Neuronal stem cell (in vitro differentiated cells): Measurements from ENCODE around the gene BICRA.
"Not testable (repeated sequence)": the region's sequence is repeated elsewhere in the genome, so short reads cannot be mapped to it uniquely, and the experiment has no call there.

Source experiments
- DNase-seq: peaks from one replicate; pipeline ENCODE4 v3.0.0-alpha.2; 2013; ENCODE audit warnings: low spot score
- H2AFZ ChIP-seq: one replicate; pipeline ENCODE4 v1.6.1; 2013; ENCODE audit warnings: mild to moderate bottlenecking, low read length, inconsistent platforms
- H2AK5ac ChIP-seq: 2 replicates; pipeline ENCODE4 v1.6.1; 2013; ENCODE audit warnings: low read depth, mild to moderate bottlenecking, inconsistent platforms, low read length, moderate library complexity, mixed read lengths
- H2BK120ac ChIP-seq: 2 replicates; pipeline ENCODE4 v1.6.1; 2013; ENCODE audit warnings: low read depth, mild to moderate bottlenecking, inconsistent platforms, low read length, moderate library complexity, mixed read lengths
- H2BK12ac ChIP-seq: one replicate; pipeline ENCODE4 v1.6.1; 2013; ENCODE audit warnings: low read length, inconsistent platforms
- H2BK15ac ChIP-seq: 2 replicates; pipeline ENCODE4 v1.6.1; 2013; ENCODE audit warnings: mild to moderate bottlenecking, low read length, inconsistent platforms, mixed read lengths
- H2BK5ac ChIP-seq: one replicate; pipeline ENCODE4 v1.6.1; 2013; ENCODE audit warnings: inconsistent platforms, mild to moderate bottlenecking, low read length, moderate library complexity
- H3K14ac ChIP-seq: one replicate; pipeline ENCODE4 v1.6.1; 2013; ENCODE audit warnings: low read length, inconsistent platforms
- H3K18ac ChIP-seq: 2 replicates; pipeline ENCODE4 v1.6.1; 2013; ENCODE audit warnings: low read length, inconsistent platforms
- H3K23ac ChIP-seq: 2 replicates; pipeline ENCODE4 v1.6.1; 2013; ENCODE audit warnings: low read depth, mild to moderate bottlenecking, mixed read lengths, low read length, inconsistent platforms; ENCODE audit not compliant: poor library complexity
- H3K27ac ChIP-seq: replicated peaks from 3 replicates; pipeline ENCODE4 v1.5.1; 2013; ENCODE audit warnings: low read length, inconsistent platforms
- H3K27me3 ChIP-seq, 3 experiments: 2 replicates each; pipeline ENCODE4 v1.6.1; 2013; ENCODE audit warnings: low read length in 3 of 3, mild to moderate bottlenecking in 2 of 3, inconsistent platforms in 1 of 3, low read depth in 1 of 3, mixed read lengths in 1 of 3, moderate library complexity in 1 of 3; ENCODE audit not compliant: control insufficient read depth in 3 of 3, insufficient read depth in 3 of 3
- H3K36me3 ChIP-seq, 2 donors: replicated peaks in 1 of 2; 2 replicates each; pipeline ENCODE4 v1.6.1; 2013; ENCODE audit warnings: low read length in 2 of 2; ENCODE audit not compliant: control insufficient read depth in 2 of 2, insufficient read depth in 2 of 2
- H3K4ac ChIP-seq: 2 replicates; pipeline ENCODE4 v1.6.1; 2013; ENCODE audit warnings: inconsistent platforms, mild to moderate bottlenecking, low read length, moderate library complexity
- H3K4me1 ChIP-seq, 2 donors: 1 replicate in 1 of 2; 2 replicates in 1 of 2; pipeline ENCODE4 v1.6.1; 2013; ENCODE audit warnings: low read length in 2 of 2, low read depth in 1 of 2; ENCODE audit not compliant: control insufficient read depth in 2 of 2, insufficient read depth in 1 of 2
- H3K4me2 ChIP-seq: one replicate; pipeline ENCODE4 v1.6.1; 2013; ENCODE audit warnings: mild to moderate bottlenecking, low read length, inconsistent platforms; ENCODE audit not compliant: insufficient read depth, poor library complexity, severe bottlenecking
- H3K4me3 ChIP-seq, 2 donors: 2 replicates each; pipeline ENCODE4 v1.5.1; 2013; ENCODE audit warnings: low read length in 2 of 2, mild to moderate bottlenecking in 2 of 2, inconsistent platforms in 1 of 2, moderate library complexity in 1 of 2
- H3K79me1 ChIP-seq: one replicate; pipeline ENCODE4 v1.6.1; 2013; ENCODE audit warnings: low read depth, mild to moderate bottlenecking, inconsistent platforms, low read length, moderate library complexity
- H3K9ac ChIP-seq: one replicate; pipeline ENCODE4 v1.6.1; 2013; ENCODE audit warnings: mild to moderate bottlenecking, low read depth, low read length, inconsistent platforms; ENCODE audit not compliant: poor library complexity
- H3K9me3 ChIP-seq, 2 donors: replicated peaks in 1 of 2; 2 replicates each; pipeline versions ENCODE3 to v1.6.1; 2013; ENCODE audit warnings: low read length in 2 of 2, mild to moderate bottlenecking in 2 of 2, inconsistent platforms in 1 of 2, low read depth in 1 of 2, mixed read lengths in 1 of 2, moderate library complexity in 1 of 2; ENCODE audit not compliant: control insufficient read depth in 2 of 2, insufficient read depth in 1 of 2
- H4K8ac ChIP-seq: one replicate; pipeline ENCODE4 v1.6.1; 2013; ENCODE audit warnings: low read depth, mild to moderate bottlenecking, inconsistent platforms, low read length, moderate library complexity
- H4K91ac ChIP-seq: one replicate; pipeline ENCODE4 v1.6.1; 2013; ENCODE audit warnings: low read length, low read depth, mild to moderate bottlenecking, inconsistent platforms; ENCODE audit not compliant: poor library complexity
- WGBS, 2 donors: extraction: QIAGEN DNeasy Blood & Tissue Kit; methylation state at CpG; one replicate each; pipeline ENCODE4 v1.1.7; 2013; ENCODE audit warnings: missing lambda C conversion rate in 2 of 2, mixed read lengths in 1 of 2; ENCODE audit not compliant: insufficient read length in 2 of 2, insufficient replicate concordance in 1 of 2; ENCODE audit errors: extremely low coverage in 2 of 2; 5-methylcytosine and 5-hydroxymethylcytosine counted together

Gene BICRA

DNA sequence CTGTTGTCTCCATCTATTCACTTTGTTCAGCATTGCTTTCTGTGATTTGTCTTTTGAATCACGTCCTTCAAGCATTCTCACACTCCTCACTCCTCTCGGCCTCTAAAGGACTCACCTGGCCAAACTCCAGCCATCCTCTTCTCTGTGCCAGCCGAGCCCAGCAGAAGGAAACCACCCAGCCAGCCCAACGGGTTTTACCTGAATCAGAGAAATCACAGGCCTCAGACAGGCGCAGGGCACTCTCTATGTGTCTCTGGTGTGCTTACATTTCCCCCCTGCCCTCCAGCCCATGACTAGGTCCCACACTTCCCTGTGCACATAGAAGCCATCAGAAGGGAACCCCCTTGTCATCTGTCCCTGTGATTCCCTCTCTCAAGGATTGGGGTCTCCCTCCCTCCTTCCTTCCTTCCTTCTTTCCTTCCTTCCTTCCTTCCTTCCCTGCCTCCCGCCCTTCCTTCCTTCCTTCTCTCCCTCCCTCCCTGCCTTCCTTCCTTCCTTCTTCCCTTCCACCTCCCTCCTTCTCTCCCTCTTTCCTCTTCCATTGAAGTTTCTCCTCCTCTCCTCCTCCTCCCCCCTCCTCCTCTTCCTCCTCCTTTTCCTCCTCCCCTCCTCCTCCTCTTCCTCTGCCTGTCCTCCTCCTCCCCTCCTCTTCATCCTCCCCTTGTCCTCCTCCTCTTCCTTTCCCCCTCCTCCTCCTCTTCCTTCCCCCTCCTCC is 27.2 kb upstream of the BICRA start:
- Histone ChIP-seq H3K9ac (no peak overlapping the region), H3K14ac (no peak overlapping the region), H2BK120ac (no peak overlapping the region), H3K4me3 (no peak overlapping the region), H4K8ac (no peak overlapping the region), H3K4me1 (no peaks in the 10 kb centered on the region), H4K91ac (no peak overlapping the region), H3K18ac (no peak overlapping the region), H2BK12ac (no peak overlapping the region), H3K27ac (no peak overlapping the region), H3K36me3 (no peaks in the 10 kb centered on the region), H3K4ac (no peak overlapping the region), H2AFZ (no peak overlapping the region), H3K4me2 (no peak overlapping the region), H2AK5ac (no peak overlapping the region), H2BK5ac (no peak overlapping the region), H3K27me3 (no peaks in the 10 kb centered on the region), H3K79me1 (no peaks in the 10 kb centered on the region), H2BK15ac (no peak overlapping the region), H3K9me3 (peaks cover 0 to 5% of the 10 kb centered on the region in 2 donors), H3K23ac (no peak overlapping the region)
- no peak for DNase-seq
- WGBS, 2 donors = no CpG with 5 or more reads among the region's 6 CpGs

DNA sequence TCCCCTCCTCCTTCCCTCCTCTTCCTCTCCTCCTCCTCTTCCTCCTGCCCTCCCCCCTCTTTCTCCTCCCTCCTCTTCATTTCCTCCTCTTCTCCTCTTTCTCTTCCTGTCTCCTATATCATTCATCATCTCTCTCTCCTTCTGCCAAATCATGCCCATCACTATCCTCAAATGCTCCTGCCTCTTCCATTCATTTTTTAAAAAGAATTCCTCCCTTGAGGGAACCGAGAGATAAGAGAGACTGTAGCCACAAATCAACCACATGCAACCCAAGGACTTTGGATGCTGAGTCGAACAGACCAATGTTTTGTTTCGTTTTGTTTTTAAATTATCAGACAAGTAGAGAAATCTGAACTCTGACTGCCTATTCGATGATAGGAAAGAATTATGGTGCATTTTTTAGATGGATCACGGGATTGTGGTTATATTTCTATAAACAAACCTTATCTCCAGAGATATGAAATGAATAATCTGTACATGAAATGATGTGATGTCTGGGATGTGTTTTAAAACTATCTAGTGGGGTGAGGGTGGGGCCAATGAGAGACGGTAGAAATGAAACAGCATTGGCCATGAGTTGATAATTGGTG is 26.5 kb upstream of the BICRA start:
- no peak overlapping the region for H4K8ac ChIP-seq
- H2BK120ac ChIP-seq = no peak overlapping the region
- H3K4me2 ChIP-seq = no peak overlapping the region
- no peak overlapping the region for H2AFZ ChIP-seq
- DNase-seq = no peak
- H2BK15ac ChIP-seq = no peak overlapping the region
- H3K36me3 ChIP-seq = no peaks in the 10 kb centered on the region
- no peak overlapping the region for H3K14ac ChIP-seq
- no peak overlapping the region for H3K4me3 ChIP-seq
- H3K18ac ChIP-seq = no peak overlapping the region
- no peak overlapping the region for H3K9ac ChIP-seq
- H3K79me1 ChIP-seq = no peaks in the 10 kb centered on the region
- no peak overlapping the region for H3K4ac ChIP-seq
- no CpG with 5 or more reads among the region's 6 CpGs for WGBS, 2 donors
- peaks cover 0 to 7% of the 10 kb centered on the region in 2 donors for H3K9me3 ChIP-seq
- no peak overlapping the region for H4K91ac ChIP-seq
- H3K23ac ChIP-seq = no peak overlapping the region
- H3K27me3 ChIP-seq = no peaks in the 10 kb centered on the region
- no peak overlapping the region for H2BK12ac ChIP-seq
- H3K27ac ChIP-seq = no peak overlapping the region
- no peak overlapping the region for H2BK5ac ChIP-seq
- no peak overlapping the region for H2AK5ac ChIP-seq
- no peaks in the 10 kb centered on the region for H3K4me1 ChIP-seq

DNA sequence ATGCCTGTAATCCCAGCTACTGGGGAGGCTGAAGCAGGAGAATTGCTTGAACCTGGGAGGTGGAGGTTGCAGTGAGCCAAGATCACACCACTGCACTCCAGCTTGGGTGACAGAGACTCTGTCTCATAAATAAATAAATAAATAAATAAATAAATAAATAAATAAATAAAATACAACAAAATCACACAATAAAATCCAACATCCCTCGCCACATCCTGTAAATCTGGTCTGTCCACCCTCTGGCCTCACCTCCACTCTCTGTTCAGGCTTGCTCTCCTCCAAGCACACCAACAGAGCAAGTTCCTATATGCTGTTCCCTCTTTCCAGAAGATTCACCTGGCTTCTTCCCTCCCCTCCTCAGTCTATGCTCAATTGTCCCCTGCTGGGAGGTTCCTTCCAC is 25.8 kb upstream of the BICRA start:
- H3K27me3 ChIP-seq, H3K18ac ChIP-seq, H4K8ac ChIP-seq, H3K23ac ChIP-seq, H2BK5ac ChIP-seq, H3K4me1 ChIP-seq, H2BK15ac ChIP-seq, H2AFZ ChIP-seq, H3K4me3 ChIP-seq, DNase-seq, H2AK5ac ChIP-seq, H4K91ac ChIP-seq, H3K9me3 ChIP-seq, H2BK120ac ChIP-seq, H3K4me2 ChIP-seq, H3K27ac ChIP-seq, H2BK12ac ChIP-seq, H3K36me3 ChIP-seq, H3K9ac ChIP-seq, H3K4ac ChIP-seq, H3K14ac ChIP-seq, H3K79me1 ChIP-seq: not testable (repeated sequence)
- no CpG with 5 or more reads among the region's 1 CpG for WGBS, 2 donors

DNA sequence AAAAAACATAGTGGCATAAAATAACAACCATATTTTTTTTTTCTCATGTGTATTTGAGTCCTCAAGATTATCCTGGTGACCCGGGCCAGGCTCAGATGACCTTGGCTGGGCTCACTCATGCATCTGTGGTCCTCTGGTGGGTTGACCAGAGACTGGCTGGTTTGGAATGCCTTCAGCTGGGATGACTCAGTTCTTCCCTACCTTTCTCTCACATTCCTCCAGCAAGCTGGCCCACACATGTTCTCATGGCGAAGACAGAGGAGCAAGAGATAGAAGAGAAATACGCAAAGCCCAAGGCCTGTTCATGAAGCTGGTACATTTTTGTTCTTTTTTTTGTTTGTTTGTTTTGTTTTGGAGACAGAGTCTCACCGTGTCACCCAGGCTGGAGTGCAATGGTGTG is 21.6 kb upstream of the BICRA start:
- Histone ChIP-seq H3K79me1 (no peaks in the 10 kb centered on the region), H2BK15ac (no peak overlapping the region), H2BK120ac (no peak overlapping the region), H3K9me3 (peaks cover 0 to 7% of the 10 kb centered on the region in 2 donors), H2AK5ac (no peak overlapping the region), H2BK12ac (no peak overlapping the region), H4K8ac (no peak overlapping the region), H3K9ac (no peak overlapping the region), H3K14ac (no peak overlapping the region), H2AFZ (no peak overlapping the region), H4K91ac (no peak overlapping the region), H3K4me2 (no peak overlapping the region), H3K4me1 (no peaks in the 10 kb centered on the region), H3K27ac (no peak overlapping the region), H3K4me3 (no peak overlapping the region), H3K23ac (no peak overlapping the region), H2BK5ac (no peak overlapping the region), H3K36me3 (no peaks in the 10 kb centered on the region), H3K18ac (no peak overlapping the region), H3K4ac (no peak overlapping the region), H3K27me3 (no peaks in the 10 kb centered on the region)
- no peak for DNase-seq
- no CpG with 5 or more reads among the region's 4 CpGs for WGBS, 2 donors
